Measurements from ENCODE around the gene IL17A.
"Not testable (repeated sequence)": the region's sequence is repeated elsewhere in the genome, so short reads cannot be mapped to it uniquely, and the experiment has no call there.

IL17A gene

GRCh38 chr6:52191824-52192223, 5.6 kb downstream of the IL17A start:
- Histone ChIP-seq H3K27ac (no peak overlapping the region), H3K9ac (ENCODE audit: insufficient read length) (no peak overlapping the region), H3K9me3 (ENCODE audit: low read depth, low read length) (no peaks in the 10 kb centered on the region), H3K36me3 (ENCODE audit: insufficient read depth, low read length) (no peaks in the 10 kb centered on the region), H3K4me3 (no peak overlapping the region)
- TF ChIP-seq FOXP2 (optimal IDR thresholded peaks at IDR 0.05; ENCODE audit: control extremely low read depth, extremely low read length, insufficient read depth) (no peak), POLR2AphosphoS5 (IDR thresholded peaks at IDR 0.05; ENCODE audit: borderline replicate concordance, low read depth, low read length) (no peak), EZH2 (IDR thresholded peaks at IDR 0.05) (no peak)
- no peak for DNase-seq (ENCODE audit: low read depth, low spot score)

- no peak for DNase-seq (ENCODE audit: low read depth, low spot score)
- Histone ChIP-seq H3K4me3 (no peak overlapping the region), H3K36me3 (ENCODE audit: insufficient read depth, low read length) (no peaks in the 10 kb centered on the region), H3K9ac (ENCODE audit: insufficient read length) (no peak overlapping the region), H3K9me3 (ENCODE audit: low read depth, low read length) (no peaks in the 10 kb centered on the region), H3K27ac (no peak overlapping the region)
- TF ChIP-seq POLR2AphosphoS5 (IDR thresholded peaks at IDR 0.05; ENCODE audit: borderline replicate concordance, low read depth, low read length), result no peak
- TF ChIP-seq FOXP2 (optimal IDR thresholded peaks at IDR 0.05; ENCODE audit: control extremely low read depth, extremely low read length, insufficient read depth), result no peak
- TF ChIP-seq EZH2 (IDR thresholded peaks at IDR 0.05), result no peak
Measured at GRCh38 chr6:52195886-52196285, 9.7 kb downstream of the IL17A start.

GRCh38 chr6:52200088-52200487, 13.9 kb downstream of the IL17A start:
- not testable (repeated sequence) for H3K36me3 ChIP-seq (ENCODE audit: insufficient read depth, low read length)

GRCh38 chr6:52201046-52201445, 14.9 kb downstream of the IL17A start:
- no peak overlapping the region for H3K27ac ChIP-seq
- H3K36me3 ChIP-seq (ENCODE audit: insufficient read depth, low read length), result no peaks in the 10 kb centered on the region
- no peak for TF ChIP-seq FOXP2 (optimal IDR thresholded peaks at IDR 0.05; ENCODE audit: control extremely low read depth, extremely low read length, insufficient read depth)
- no peak for TF ChIP-seq EZH2 (IDR thresholded peaks at IDR 0.05)
- no peak for TF ChIP-seq POLR2AphosphoS5 (IDR thresholded peaks at IDR 0.05; ENCODE audit: borderline replicate concordance, low read depth, low read length)
- 0 out of 2 replicates have a peak, but pooled peaks cover 3% of the 10 kb centered on the region for H3K9me3 ChIP-seq (ENCODE audit: low read depth, low read length)
- no peak overlapping the region for H3K9ac ChIP-seq (ENCODE audit: insufficient read length)
- DNase-seq (ENCODE audit: low read depth, low spot score), result no peak
- H3K4me3 ChIP-seq, result no peak overlapping the region

More at GRCh38 chr6:52200088-52200487, 13.9 kb downstream of the IL17A start:
- peak overlapping the region; percentile 30; the same call in 1 of the 2 replicates for H3K4me3 ChIP-seq
- peak; percentile 52 for DNase-seq (ENCODE audit: low read depth, low spot score)
- peak overlapping the region; percentile 54; the same call in 1 of the 2 replicates for H3K27ac ChIP-seq
- not testable (repeated sequence) for H3K9me3 ChIP-seq (ENCODE audit: low read depth, low read length); H3K9ac ChIP-seq (ENCODE audit: insufficient read length)

- DNase-seq (ENCODE audit: low read depth, low spot score), result no peak
- Histone ChIP-seq H3K27ac (no peak overlapping the region), H3K36me3 (ENCODE audit: insufficient read depth, low read length) (no peaks in the 10 kb centered on the region), H3K4me3 (no peak overlapping the region), H3K9me3 (ENCODE audit: low read depth, low read length) (0 out of 2 replicates have a peak, but pooled peaks cover 3% of the 10 kb centered on the region), H3K9ac (ENCODE audit: insufficient read length) (no peak overlapping the region)
- TF ChIP-seq POLR2AphosphoS5 (IDR thresholded peaks at IDR 0.05; ENCODE audit: borderline replicate concordance, low read depth, low read length) (no peak), EZH2 (IDR thresholded peaks at IDR 0.05) (no peak), FOXP2 (optimal IDR thresholded peaks at IDR 0.05; ENCODE audit: control extremely low read depth, extremely low read length, insufficient read depth) (no peak)
Measured at GRCh38 chr6:52201493-52201892, 15.3 kb downstream of the IL17A start.

GRCh38 chr6:52207066-52207465, 20.9 kb downstream of the IL17A start:
- TF ChIP-seq FOXP2 (optimal IDR thresholded peaks at IDR 0.05; ENCODE audit: control extremely low read depth, extremely low read length, insufficient read depth), result no peak
- TF ChIP-seq EZH2 (IDR thresholded peaks at IDR 0.05), result no peak
- no peak for TF ChIP-seq POLR2AphosphoS5 (IDR thresholded peaks at IDR 0.05; ENCODE audit: borderline replicate concordance, low read depth, low read length)
- Histone ChIP-seq H3K27ac (no peak overlapping the region), H3K36me3 (ENCODE audit: insufficient read depth, low read length) (no peaks in the 10 kb centered on the region), H3K4me3 (no peak overlapping the region), H3K9me3 (ENCODE audit: low read depth, low read length) (0 out of 2 replicates have a peak, but pooled peaks cover 3% of the 10 kb centered on the region), H3K9ac (ENCODE audit: insufficient read length) (no peak overlapping the region)
- no peak for DNase-seq (ENCODE audit: low read depth, low spot score)

- Histone ChIP-seq H3K4me3 (no peak overlapping the region), H3K9ac (ENCODE audit: insufficient read length) (no peak overlapping the region), H3K9me3 (ENCODE audit: low read depth, low read length) (0 out of 2 replicates have a peak, but pooled peaks cover 3% of the 10 kb centered on the region), H3K36me3 (ENCODE audit: insufficient read depth, low read length) (no peaks in the 10 kb centered on the region), H3K27ac (no peak overlapping the region)
- no peak for DNase-seq (ENCODE audit: low read depth, low spot score)
- TF ChIP-seq EZH2 (IDR thresholded peaks at IDR 0.05) (no peak), FOXP2 (optimal IDR thresholded peaks at IDR 0.05; ENCODE audit: control extremely low read depth, extremely low read length, insufficient read depth) (no peak), POLR2AphosphoS5 (IDR thresholded peaks at IDR 0.05; ENCODE audit: borderline replicate concordance, low read depth, low read length) (no peak)
Measured at GRCh38 chr6:52208612-52209011, 22.4 kb downstream of the IL17A start.

GRCh38 chr6:52209770-52210169, 23.6 kb downstream of the IL17A start:
- H3K9ac ChIP-seq (ENCODE audit: insufficient read length), result no peak overlapping the region
- TF ChIP-seq POLR2AphosphoS5 (IDR thresholded peaks at IDR 0.05; ENCODE audit: borderline replicate concordance, low read depth, low read length), result no peak
- TF ChIP-seq FOXP2 (optimal IDR thresholded peaks at IDR 0.05; ENCODE audit: control extremely low read depth, extremely low read length, insufficient read depth), result no peak
- TF ChIP-seq EZH2 (IDR thresholded peaks at IDR 0.05), result no peak
- H3K36me3 ChIP-seq (ENCODE audit: insufficient read depth, low read length), result no peaks in the 10 kb centered on the region
- DNase-seq (ENCODE audit: low read depth, low spot score), result no peak
- no peaks in the 10 kb centered on the region for H3K9me3 ChIP-seq (ENCODE audit: low read depth, low read length)
- H3K27ac ChIP-seq, result no peak overlapping the region
- H3K4me3 ChIP-seq, result no peak overlapping the region

GRCh38 chr6:52210227-52210626, 24.1 kb downstream of the IL17A start:
- Histone ChIP-seq H3K9ac (ENCODE audit: insufficient read length) (no peak overlapping the region), H3K9me3 (ENCODE audit: low read depth, low read length) (no peaks in the 10 kb centered on the region), H3K4me3 (no peak overlapping the region), H3K36me3 (ENCODE audit: insufficient read depth, low read length) (no peaks in the 10 kb centered on the region), H3K27ac (no peak overlapping the region)
- DNase-seq (ENCODE audit: low read depth, low spot score), result no peak
- TF ChIP-seq POLR2AphosphoS5 (IDR thresholded peaks at IDR 0.05; ENCODE audit: borderline replicate concordance, low read depth, low read length) (no peak), FOXP2 (optimal IDR thresholded peaks at IDR 0.05; ENCODE audit: control extremely low read depth, extremely low read length, insufficient read depth) (no peak), EZH2 (IDR thresholded peaks at IDR 0.05) (no peak)
